Mononuclear cell (primary cell): ENCODE results near the gene LPP. TPM values are rescaled to one million over a fixed set of nuclear protein-coding genes. Genes with fewer than 3 reads are reported as not detected.
"Not testable (repeated sequence)": the region's sequence is repeated elsewhere in the genome, so short reads cannot be mapped to it uniquely, and the experiment has no call there.

ENCODE experiments used
- H3K27me3 ChIP-seq: 2 replicates; pipeline ENCODE4 v1.6.0; 2011; ENCODE audit warnings: low read length, control low read depth; ENCODE audit not compliant: insufficient read depth
- H3K4me1 ChIP-seq: 2 replicates; pipeline ENCODE4 v1.5.1; 2011; ENCODE audit warnings: mild to moderate bottlenecking, low read length, control low read depth; ENCODE audit not compliant: insufficient read depth
- H3K4me3 ChIP-seq: 2 replicates; pipeline ENCODE4 v1.5.1; 2011; ENCODE audit warnings: mild to moderate bottlenecking, low read length, moderate library complexity
- H3K9me3 ChIP-seq: 2 replicates; pipeline ENCODE4 v1.5.1; 2011; ENCODE audit warnings: low read depth, mild to moderate bottlenecking, control low read depth, low read length
- total RNA-seq: library from RNA; depleted of rRNA; stranded (reverse); fragments of >200 nt; gene quantifications from one replicate; pipeline ENCODE4 v1.2.3, GENCODE V29; 2012

Gene LPP
- total RNA-seq, 1 donor: 32.5 TPM

DNA sequence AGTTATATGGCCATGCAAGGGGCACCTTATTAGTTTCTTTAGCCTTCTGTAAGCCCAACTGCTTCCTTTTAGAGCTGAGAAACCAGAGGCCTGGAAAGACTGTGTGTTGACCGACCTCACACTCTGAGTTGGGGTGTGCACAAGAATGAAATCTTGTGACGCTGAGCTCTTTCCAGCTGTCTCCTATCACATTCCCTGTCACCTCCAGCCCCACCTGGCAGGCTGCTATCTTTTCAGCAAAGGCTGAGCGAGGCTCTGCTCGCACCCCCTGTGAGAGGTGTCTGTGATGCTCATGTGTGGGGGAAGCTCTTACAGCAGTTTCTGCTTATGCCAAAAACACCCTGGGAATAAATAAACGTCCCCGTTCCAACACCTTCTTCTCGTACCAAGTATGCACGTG, 27.0 kb upstream of the LPP start:
- no peaks in the 10 kb centered on the region for H3K27me3 ChIP-seq
- peaks cover 25% of the 10 kb centered on the region for H3K4me1 ChIP-seq
- no peak overlapping the region for H3K4me3 ChIP-seq
- H3K9me3 ChIP-seq: no peaks in the 10 kb centered on the region

DNA sequence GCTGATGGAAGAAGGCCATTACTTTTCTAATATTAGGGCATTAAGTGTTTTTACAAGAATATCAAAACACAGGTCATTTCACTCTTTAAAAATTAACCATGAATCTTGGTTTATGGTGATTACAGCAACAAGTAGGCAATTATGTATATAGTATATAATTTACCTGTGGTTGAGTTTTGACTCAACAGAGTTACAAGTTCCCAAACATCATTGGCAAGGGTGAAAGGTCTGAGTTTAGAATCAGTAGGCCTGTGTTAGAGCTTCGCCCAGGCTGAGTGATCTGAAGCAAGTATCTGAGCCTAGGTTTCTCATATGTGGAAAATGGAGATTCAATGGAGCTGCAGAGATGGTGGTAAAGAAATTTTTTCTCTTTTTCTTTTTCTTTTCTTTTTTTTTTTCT, 25.1 kb upstream of the LPP start:
- H3K4me1 ChIP-seq: peaks cover 8% of the 10 kb centered on the region
- H3K27me3 ChIP-seq: no peaks in the 10 kb centered on the region
- H3K4me3 ChIP-seq: no peak overlapping the region
- H3K9me3 ChIP-seq: no peaks in the 10 kb centered on the region

DNA sequence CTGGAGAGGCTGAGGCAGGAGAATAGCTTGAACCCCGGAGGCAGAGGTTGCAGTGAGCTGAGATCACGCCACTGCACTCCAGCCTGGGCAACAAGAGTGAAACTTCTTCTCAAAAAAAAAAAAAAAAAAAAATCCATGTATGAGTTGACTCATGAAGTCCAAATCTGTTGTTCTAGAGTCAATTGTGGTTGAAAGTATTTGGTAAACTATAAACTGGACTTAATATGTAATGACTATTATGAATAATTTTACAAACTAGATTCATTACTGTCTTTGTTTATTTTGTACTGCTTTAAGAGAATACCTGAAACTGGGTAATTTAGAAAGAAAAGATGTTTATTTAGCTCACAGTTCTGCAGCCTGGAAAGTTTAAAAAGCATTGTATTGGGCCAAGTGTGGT, 22.9 kb upstream of the LPP start:
- not testable (repeated sequence) for H3K4me1 ChIP-seq, H3K27me3 ChIP-seq

DNA sequence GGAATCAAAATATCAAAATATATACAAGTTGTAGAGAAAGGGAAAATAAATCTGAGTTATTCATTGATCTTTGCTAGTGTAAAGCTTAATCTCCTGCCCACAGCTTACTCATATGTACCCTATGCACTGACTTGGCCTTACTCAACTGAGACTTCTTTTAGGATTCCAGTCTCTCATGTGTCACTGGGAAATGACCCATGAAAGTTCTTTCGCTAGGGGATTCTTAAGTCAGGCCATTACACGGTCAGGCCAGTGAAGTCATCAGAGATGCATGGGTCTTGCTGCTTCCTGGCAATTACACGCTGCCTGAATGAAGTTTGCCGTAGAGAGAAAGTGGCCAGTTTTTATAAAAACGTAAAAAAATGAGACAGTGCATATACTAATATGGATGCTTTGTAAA, 20.7 kb upstream of the LPP start:
- Histone ChIP-seq H3K4me1 (peaks cover 8% of the 10 kb centered on the region), H3K9me3 (no peaks in the 10 kb centered on the region), H3K27me3 (no peaks in the 10 kb centered on the region), H3K4me3 (no peak overlapping the region)

More for the DNA sequence above, 22.9 kb upstream of the LPP start:
- H3K9me3 ChIP-seq, H3K4me3 ChIP-seq: not testable (repeated sequence)

DNA sequence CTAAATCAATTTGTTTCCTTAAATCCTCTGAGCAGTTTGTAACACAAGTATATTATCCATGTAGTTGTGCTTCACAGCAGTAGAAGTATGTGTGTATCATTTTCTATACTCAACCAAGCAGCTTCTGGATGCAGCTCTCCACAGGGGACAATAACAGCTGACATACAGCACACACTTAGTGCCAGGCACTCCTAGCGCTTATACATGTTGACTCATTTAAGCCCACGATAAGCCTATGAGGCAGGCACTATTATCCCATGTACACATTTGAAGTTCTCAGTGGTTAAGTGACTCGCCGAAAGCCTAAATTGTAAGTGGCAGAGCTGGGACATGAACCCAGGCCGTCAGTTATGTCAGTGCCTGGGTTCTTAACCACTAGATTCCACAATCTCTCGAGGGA, 20.3 kb upstream of the LPP start:
- Histone ChIP-seq H3K4me1 (peaks cover 8% of the 10 kb centered on the region), H3K4me3 (no peak overlapping the region), H3K27me3 (no peaks in the 10 kb centered on the region), H3K9me3 (no peaks in the 10 kb centered on the region)

DNA sequence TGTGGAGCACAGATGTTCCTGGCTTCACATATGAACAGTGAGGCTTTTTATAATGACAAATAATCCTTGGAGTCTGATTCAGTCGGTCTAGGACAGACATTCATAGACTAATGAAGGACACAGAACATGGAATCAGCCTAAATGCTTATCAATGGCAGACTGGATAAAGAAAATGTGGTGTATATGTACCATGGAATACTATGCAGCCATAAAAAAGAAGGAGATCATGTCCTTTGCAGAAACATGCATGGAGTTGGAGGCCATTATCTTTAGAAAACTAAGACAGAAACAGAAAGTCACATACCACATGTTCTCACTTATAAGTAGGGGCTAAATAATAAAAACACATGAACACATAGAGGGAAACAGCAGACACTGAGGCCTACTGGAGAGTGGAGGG, 19.9 kb upstream of the LPP start:
- no peaks in the 10 kb centered on the region for H3K27me3 ChIP-seq
- H3K9me3 ChIP-seq: no peaks in the 10 kb centered on the region
- H3K4me1 ChIP-seq: peaks cover 8% of the 10 kb centered on the region
- no peak overlapping the region for H3K4me3 ChIP-seq

DNA sequence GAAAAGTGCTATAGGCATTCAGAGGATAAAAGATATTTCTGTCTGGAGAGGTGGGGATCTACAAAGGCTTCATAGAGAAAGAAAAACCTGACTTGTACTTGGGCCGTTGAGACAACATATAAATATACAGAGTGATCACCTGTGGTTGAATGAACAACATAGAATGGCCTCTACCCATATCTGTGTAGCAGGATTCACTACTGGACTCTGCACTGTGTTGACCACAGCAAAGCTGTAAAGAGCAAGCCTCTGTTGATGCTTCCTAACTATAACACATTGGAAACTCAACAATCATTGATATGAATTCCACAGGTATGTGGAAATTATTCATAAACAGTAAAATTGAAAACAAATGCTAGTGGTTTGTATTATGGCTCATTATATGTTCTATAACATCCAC, 19.1 kb upstream of the LPP start:
- H3K27me3 ChIP-seq: no peaks in the 10 kb centered on the region
- H3K9me3 ChIP-seq: no peaks in the 10 kb centered on the region
- peaks cover 8% of the 10 kb centered on the region for H3K4me1 ChIP-seq
- H3K4me3 ChIP-seq: no peak overlapping the region

DNA sequence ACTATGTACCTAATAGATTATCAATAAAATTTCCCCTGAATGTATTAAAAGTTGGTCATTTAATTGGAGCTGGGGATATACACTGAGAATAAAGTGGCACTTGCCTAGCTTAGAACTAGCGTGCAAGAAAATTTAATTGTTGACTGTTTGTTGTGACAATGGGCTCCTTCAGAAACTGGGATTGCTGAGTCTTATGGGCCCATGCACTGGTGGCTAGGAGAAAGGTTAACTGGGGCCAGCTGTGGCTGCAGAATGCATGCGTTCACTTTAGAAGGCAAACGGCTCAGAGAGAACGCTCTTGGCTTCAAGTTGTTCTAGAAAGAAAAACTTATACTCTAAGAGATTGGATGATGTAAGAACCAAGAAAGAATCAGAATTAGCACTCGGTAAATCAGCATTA, 18.7 kb upstream of the LPP start:
- Histone ChIP-seq H3K9me3 (no peaks in the 10 kb centered on the region), H3K27me3 (no peaks in the 10 kb centered on the region), H3K4me1 (peaks cover 8% of the 10 kb centered on the region), H3K4me3 (no peak overlapping the region)

DNA sequence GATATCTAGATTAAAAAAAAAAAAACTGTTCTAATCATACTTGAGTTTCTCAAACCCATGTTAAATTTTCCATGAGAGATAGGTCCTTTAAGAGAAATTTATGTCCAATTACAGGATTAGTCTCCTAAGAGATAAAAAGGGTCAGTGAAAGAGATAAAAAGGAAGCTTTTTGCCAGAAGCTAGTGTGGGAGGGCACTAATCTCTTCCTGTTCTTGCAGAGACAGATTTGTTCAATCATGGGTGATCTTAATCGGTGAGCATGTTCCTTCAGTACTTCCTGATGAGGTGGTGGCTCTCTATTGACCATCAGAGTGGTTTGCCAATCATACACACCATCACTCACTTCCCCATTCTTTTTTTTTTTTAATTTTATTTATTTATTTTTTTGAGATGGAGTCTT, 16.9 kb upstream of the LPP start:
- H3K27me3 ChIP-seq: no peaks in the 10 kb centered on the region
- H3K9me3 ChIP-seq: no peaks in the 10 kb centered on the region
- peaks cover 8% of the 10 kb centered on the region for H3K4me1 ChIP-seq
- no peak overlapping the region for H3K4me3 ChIP-seq

DNA sequence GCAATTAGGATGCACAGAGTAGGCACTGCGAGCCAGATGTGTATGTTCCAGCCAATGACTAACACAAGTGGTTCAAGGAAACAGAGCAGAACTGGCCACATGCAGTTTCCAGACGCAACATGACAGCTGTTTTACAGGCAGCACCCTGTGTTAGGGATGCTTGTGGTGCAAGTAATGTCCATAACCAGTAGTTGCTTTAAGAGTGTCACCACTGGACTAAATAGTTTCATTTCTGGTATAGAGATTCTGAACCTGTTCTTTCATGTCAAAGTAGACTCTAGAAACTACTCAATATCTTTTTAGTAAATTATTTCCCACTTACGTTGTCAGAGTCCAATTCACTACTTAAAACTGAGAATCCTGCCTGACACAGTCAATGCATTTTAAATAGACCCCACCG, 14.5 kb upstream of the LPP start:
- Histone ChIP-seq H3K4me1 (peaks cover 8% of the 10 kb centered on the region), H3K9me3 (no peaks in the 10 kb centered on the region), H3K27me3 (no peaks in the 10 kb centered on the region), H3K4me3 (no peak overlapping the region)

DNA sequence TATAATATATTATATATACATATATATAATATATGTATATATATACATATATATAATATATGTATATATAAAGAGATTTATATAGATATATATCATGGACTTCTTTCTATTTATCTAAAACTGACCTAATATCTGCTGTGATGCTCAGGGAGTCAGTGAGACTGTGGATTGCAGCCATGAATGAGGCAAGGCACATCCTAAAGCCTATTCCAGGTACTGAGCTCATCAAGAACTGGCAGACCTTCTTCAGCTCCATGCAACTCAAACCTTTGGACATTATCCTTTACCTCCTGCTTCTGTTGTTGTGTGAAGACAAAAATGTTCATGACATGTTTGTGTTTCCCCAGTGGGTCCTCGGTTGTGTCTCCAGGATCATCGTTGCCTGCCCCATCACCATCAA, 7.7 kb upstream of the LPP start:
- no peaks in the 10 kb centered on the region for H3K4me1 ChIP-seq
- no peaks in the 10 kb centered on the region for H3K9me3 ChIP-seq
- no peak overlapping the region for H3K4me3 ChIP-seq
- no peaks in the 10 kb centered on the region for H3K27me3 ChIP-seq

DNA sequence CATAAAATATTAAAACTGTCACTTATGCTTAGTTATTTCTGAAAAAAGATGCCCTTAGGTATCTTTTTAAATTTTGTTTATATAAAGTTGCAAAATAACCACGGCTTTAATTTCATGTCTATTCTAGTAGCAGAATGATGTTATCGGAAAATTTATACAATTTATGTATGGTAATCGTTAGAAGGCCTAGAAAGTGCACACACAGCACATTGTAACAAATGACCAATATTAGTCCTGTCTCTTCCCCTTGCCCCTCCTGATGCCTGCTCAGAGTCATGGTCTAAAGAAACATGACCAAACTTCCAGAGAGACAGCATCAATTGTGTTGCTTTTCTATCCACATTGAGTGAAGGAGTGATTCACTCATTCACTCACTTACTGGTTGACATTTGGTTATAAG, 6.2 kb upstream of the LPP start:
- H3K4me3 ChIP-seq: no peak overlapping the region
- no peaks in the 10 kb centered on the region for H3K9me3 ChIP-seq
- H3K27me3 ChIP-seq: no peaks in the 10 kb centered on the region
- H3K4me1 ChIP-seq: peaks cover 3% of the 10 kb centered on the region

DNA sequence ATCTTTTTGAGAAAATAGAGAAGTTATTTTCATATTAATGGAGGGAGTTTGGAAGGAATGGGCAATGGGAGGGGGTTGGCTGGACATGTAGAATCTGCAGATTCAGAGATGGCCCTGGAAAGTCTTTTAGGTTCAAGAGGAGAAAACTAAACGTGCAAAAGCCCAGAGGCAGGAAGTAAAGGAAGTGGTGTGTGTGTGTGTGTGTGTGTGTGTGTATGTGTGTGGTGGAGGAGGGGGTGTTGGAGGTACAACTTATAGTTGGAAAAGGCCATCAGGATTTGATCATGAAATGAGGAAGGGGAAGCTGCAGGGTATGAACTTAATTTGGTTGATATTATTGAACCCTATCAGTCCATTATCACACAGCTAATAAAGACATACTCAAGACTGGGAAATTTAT, 5.6 kb upstream of the LPP start:
- H3K27me3 ChIP-seq: no peaks in the 10 kb centered on the region
- no peaks in the 10 kb centered on the region for H3K9me3 ChIP-seq
- H3K4me3 ChIP-seq: no peak overlapping the region
- H3K4me1 ChIP-seq: peaks cover 8% of the 10 kb centered on the region

DNA sequence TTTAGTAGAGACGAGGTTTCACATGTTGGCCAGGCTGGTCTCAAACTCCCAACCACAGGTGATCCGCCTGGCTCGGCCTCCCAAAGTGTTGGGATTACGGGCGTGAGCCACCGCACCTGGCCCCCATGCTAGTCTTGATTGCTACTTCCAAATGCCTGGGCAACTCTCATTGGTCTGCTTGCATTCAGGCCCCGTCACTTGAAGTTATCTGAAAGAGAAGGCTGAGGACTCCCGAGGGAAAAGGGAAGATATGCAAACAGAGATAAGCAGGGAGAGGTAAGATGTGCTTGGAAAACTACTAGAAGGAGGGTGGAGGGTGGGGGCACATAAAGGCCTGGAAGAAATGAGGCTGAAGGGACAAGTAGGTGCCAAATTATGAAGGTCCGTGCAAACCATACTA, 4.4 kb upstream of the LPP start:
- peaks cover 12% of the 10 kb centered on the region for H3K4me1 ChIP-seq

DNA sequence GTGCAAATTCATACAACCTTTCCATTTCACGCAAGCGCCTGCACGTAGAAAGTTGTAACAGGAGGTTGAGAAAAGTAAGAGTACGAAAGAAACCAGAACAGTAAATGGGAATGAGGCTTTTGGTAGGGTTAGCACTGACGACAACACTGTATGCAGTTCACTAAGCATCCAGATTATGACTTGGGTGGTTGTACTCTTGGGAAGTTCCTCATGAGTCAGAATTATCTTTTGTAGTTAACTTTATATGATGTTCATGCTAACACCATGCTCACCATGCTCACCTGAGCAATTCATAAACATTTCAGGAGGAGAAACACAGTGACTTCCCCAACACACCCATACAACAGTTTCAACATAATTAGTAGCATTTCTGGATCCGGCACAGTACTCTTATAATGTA, 3.0 kb upstream of the LPP start:
- H3K4me1 ChIP-seq: peaks cover 26% of the 10 kb centered on the region

More for the DNA sequence above, 4.4 kb upstream of the LPP start:
- Histone ChIP-seq H3K9me3 (no peaks in the 10 kb centered on the region), H3K4me3 (no peak overlapping the region), H3K27me3 (no peaks in the 10 kb centered on the region)

DNA sequence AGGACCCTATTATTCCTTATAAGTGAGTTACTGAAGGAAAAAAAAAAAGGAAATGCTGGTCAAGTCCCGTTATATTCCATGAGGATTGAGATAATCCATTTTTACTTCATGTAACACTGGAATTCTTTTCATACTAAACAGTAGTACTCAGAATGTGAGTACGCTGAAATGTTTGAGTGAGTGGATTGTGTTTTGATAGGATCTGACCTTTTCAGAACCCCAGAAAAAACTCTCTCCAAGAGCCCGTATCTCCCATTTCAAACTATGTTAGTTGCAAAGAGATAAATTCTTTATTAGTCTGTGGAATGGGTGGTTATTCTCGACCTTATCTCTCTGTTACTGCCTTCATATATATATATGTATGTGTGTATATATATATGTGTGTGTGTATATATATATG, 2.5 kb upstream of the LPP start:
- no peak overlapping the region for H3K4me3 ChIP-seq
- H3K4me1 ChIP-seq: peaks cover 31% of the 10 kb centered on the region
- H3K27me3 ChIP-seq: no peaks in the 10 kb centered on the region
- no peaks in the 10 kb centered on the region for H3K9me3 ChIP-seq

More for the DNA sequence above, 3.0 kb upstream of the LPP start:
- Histone ChIP-seq H3K27me3 (no peaks in the 10 kb centered on the region), H3K4me3 (no peak overlapping the region), H3K9me3 (no peaks in the 10 kb centered on the region)
